HG03045 (cell line): Measurements from ENCODE around the gene MCUR1.
"Not testable (repeated sequence)": the region's sequence is repeated elsewhere in the genome, so short reads cannot be mapped to it uniquely, and the experiment has no call there.

Source experiments
- ATAC-seq: cut with Tn5 transposase; IDR thresholded peaks from one replicate; pipeline ENCODE4 v1.9.1; 2021; ENCODE audit warnings: mild to moderate bottlenecking, moderate library complexity; ENCODE audit not compliant: unreplicated experiment

MCUR1 gene, protein sequence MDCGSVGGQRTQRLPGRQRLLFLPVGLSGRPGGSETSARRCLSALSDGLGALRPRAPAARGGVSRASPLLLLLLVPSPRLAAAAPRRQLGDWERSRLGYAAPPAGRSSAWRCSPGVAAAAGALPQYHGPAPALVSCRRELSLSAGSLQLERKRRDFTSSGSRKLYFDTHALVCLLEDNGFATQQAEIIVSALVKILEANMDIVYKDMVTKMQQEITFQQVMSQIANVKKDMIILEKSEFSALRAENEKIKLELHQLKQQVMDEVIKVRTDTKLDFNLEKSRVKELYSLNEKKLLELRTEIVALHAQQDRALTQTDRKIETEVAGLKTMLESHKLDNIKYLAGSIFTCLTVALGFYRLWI

GRCh38 chr6:13814176-13814937 lies at the start of gene MCUR1:
MCUR1 (minus strand) TSS chr6:13814557; CDS start chr6:13814429, 128 bp downstream.
- peak; percentile 83 for ATAC-seq

GRCh38 chr6:13863699-13864155 lies 49.4 kb upstream of the MCUR1 start:
- ATAC-seq: no peak

GRCh38 chr6:13860556-13861185 lies 46.3 kb upstream of the MCUR1 start:
- ATAC-seq: not testable (repeated sequence)

GRCh38 chr6:13859871-13860555 lies 45.7 kb upstream of the MCUR1 start:
- ATAC-seq: no peak

DNA sequence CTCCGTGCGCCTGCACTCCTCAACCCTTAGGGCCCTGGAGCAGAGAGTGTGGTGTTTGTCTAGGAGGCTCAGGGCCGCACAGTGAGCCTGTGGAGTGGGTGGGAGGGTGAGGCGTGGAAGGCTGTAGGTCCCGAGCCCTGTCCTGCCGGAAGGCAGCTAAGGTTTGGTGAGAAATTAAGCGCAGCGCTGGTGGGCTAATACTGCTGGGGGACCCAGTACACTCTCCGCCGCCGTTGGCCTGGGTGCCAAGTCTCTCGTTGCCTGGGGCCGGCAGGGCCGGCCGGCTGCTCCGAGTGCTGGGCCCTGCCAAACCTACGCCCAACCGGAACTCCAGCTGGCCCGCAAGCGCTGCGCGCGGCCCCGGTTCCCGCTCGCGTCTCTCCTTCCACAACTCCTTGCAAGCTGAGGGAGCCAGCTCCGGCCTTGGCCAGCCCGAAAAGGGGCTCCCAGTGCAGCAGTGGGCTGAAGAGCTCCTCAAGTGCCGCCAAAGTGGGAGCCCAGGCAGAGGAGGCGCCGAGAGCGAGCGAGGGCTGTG lies 40.4 kb upstream of the MCUR1 start:
- no peak for ATAC-seq

- no peak for ATAC-seq
These were observed 39.5 kb upstream of the MCUR1 start for GRCh38 chr6:13853871-13854270.

DNA sequence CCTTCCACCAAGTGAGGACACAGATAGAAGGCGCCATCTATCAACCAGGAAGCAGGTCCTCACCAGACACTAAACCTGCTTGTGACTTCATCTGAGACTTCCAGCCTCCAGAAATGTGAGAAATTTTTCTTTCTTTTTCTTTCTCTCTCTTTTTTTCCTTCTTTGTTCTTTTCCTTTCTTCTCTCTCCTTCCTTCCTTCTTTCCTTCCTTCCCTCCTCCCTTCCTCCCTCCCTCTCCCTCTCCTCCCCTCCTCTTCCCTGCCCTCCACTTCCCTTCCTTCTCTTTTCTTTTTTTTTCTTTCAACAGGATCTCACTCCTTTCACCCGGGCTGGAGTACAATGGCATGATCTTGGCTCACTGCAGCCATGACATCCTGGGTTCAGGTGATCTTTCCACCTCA lies 37.4 kb upstream of the MCUR1 start:
- no peak for ATAC-seq

DNA sequence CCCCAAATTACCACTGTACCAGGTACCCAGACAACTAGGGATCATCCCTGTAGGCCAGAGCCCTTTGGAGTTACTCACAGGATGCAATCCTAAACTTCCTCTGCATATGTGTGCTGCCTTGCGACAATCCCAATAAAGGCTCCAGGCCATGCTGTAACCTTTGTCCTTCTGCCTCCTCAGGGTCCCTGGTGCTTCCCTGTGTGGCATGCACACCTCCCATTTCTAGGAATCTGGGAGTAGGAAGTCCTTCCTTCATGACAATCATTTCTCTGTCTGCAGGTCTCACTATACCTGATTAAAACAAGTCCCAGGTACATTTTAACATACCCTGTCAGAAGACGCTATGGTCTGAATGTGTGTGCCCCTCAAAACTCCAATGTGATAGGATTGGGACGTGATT lies 37.0 kb upstream of the MCUR1 start:
- no peak for ATAC-seq

DNA sequence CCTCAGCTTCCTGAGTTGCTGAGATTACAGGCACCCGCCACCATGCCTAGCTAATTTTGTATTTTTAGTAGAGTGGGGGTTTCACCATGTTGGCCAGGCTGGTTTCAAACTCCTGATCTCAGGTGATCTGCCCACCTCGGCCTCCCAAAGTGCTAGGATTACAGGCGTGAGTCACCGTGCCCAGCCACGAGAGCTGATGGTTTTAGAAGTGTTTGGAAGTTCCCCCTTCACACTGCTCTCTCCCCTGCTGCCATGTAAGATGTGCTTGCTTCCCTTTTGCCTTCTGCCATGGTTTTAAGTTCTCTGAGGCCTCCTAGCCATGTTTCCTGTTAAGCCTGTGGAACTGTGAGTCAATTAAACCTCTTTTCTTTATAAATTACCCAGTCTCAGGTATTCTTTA lies 36.3 kb upstream of the MCUR1 start:
- ATAC-seq: not testable (repeated sequence)

DNA sequence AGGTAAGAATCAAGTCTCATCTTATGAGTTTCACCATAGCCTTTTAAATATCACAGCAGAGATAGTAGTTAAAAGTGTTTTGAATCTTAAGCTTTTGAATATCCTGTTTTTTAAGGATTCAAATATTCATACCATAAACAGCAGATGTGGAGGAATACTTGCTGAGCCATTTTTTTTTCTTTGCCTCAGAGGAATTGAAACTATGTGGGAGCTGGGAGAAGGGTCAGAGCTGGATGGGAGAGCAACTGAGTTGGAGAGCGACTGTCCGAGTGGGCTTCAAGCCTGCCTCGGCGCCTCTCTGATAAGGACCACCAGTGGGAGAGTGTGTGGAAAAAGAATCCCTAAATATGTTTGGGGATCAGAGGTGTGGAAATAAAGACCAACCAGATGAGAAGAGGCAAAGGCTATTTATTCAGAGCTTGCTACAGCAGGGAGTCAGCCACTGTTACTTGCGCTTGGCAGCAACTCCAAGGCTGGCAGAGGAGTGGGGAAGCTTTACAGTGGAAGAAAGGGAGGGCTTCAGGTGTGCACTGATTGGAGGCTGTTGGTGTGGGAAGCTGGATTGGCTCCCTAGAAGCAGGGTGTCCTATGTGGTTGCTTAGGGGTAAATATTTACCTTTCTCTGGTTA lies 34.3 kb upstream of the MCUR1 start:
- no peak for ATAC-seq

DNA sequence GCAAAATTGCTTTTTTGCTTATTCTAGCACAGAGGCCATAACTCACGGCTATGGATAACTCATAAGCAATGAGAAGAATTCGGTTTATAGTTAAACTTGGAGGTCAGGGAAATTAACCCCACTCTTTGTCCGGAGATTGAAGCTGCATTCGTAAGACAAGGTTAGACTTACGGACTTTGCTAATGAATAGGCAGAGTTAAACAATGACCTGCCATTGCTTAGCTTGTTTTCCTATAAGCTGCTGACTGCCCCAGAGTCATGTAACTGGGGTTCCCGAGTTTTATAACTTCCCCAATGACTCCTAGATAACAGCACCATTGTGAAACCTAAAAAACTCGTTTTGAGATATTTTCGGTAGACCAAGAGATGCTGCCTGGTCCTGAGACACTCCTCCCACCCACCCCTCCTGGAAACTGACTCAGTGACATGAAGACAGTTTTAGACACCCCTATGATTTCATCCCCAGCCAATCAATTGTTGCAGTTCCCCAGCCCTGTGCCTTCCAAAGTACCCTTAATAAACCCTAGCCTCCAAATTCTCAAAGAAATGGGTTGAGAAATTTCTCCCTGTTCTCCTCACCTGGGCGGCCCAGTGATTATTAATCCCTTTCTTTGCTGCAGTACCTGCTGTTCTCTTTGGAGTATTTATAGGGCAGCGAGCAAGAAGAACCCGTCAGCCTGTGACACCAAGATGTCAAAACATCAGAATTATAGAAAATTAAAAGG lies 33.1 kb upstream of the MCUR1 start:
- no peak for ATAC-seq

GRCh38 chr6:13846841-13847240 lies 32.5 kb upstream of the MCUR1 start:
- ATAC-seq: no peak

GRCh38 chr6:13841936-13842335 lies 27.6 kb upstream of the MCUR1 start:
- ATAC-seq: no peak

GRCh38 chr6:13838616-13839015 lies 24.3 kb upstream of the MCUR1 start:
- no peak for ATAC-seq

- ATAC-seq: no peak
These were observed 21.8 kb upstream of the MCUR1 start for GRCh38 chr6:13836170-13836569.

DNA sequence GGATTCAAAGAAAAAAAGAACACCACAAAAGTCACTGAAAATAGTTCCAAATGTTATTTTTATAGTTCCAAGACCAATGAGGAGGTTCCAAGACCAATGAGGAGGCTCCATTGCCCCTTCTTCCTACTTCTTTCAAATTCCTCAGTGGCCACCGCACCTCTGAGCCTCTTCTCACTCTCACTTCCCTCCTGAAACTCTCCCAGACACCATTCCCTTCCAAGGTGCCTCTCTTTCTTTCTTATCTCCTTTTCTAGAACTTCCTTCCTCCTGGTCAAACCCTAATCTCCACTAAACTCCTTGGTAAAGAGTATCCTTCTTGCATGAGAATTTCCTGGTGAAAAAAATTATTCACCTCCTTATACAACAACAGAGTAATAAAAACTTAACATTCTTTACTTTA lies 20.4 kb upstream of the MCUR1 start:
- ATAC-seq: no peak

DNA sequence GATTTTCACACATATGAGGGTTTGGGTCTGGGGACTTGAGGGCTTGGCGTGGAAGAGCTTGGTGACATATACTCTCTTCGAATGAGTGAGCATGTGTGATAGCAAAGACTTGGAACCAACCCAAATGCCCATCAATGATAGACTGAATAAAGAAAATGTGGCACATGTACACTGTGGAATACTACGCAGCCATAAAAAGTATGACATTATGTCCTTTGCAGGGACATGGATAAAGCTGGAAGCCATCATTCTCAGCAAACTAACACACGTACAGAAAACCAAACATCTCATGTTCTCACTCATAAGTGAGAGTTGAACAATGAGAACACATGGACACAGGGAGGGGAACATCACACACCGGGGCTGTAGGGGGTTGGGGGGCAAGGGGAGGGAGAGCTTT lies 19.7 kb upstream of the MCUR1 start:
- not testable (repeated sequence) for ATAC-seq

DNA sequence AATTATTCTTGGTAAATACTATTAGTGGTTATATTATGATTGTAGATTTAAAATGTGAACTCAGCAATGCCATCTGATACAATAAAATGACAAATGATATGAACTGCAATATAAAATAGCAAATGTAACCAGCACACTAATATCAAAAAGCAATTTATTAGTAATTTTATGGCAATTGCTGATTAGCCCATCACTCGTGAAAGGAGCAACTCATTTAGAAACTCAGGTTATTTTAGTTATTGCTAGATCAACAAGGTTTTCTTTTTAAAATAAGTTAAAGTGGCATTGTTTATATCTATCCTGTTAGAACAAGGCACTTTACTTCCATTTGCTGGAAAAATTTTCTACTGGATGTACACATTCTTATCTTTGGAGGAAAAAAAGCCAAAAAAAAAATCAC lies 18.4 kb upstream of the MCUR1 start:
- no peak for ATAC-seq

GRCh38 chr6:13831615-13832014 lies 17.3 kb upstream of the MCUR1 start:
- no peak for ATAC-seq

GRCh38 chr6:13830803-13831202 lies 16.4 kb upstream of the MCUR1 start:
- ATAC-seq: no peak
